Posterior cingulate gyrus (tissue), 11 donors: ENCODE results near the gene SAMD4A.

ENCODE experiments used
- DNase-seq, 10 donors: peaks; one replicate each; pipeline versions ENCODE4 v3.0.0 to v3.0.0-alpha.2; 2020 to 2021; ENCODE audit warnings: mixed read lengths in 3 of 10
- intact Hi-C: fragments of 100-400 bp; cut with DNase I; formaldehyde crosslinking; loops from one replicate; pipeline ENCODE4 v1.15.1; 2023

The SAMD4A gene

DNA sequence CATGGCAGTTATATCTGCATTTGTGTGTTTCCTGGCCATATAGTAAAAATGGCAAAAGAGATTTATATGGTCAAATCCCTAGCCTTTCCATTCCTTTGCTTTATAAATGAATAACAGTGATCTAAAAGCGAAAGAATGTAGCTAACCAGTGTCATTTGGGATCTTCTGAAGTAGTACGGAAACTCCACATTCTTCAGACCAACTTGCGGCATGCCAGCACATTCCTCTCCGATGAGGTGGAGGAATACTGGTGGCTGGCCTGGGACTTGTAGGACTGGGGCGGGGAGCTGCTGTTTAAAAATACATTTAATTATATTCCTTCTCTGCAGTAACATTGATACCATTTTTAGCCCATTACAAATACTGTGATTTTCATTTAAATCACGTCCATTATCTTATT is 85.3 kb downstream of the SAMD4A start:
- intact Hi-C loops = no loop called here
- DNase-seq = peak in 1 of 10 donors; percentile 33

DNA sequence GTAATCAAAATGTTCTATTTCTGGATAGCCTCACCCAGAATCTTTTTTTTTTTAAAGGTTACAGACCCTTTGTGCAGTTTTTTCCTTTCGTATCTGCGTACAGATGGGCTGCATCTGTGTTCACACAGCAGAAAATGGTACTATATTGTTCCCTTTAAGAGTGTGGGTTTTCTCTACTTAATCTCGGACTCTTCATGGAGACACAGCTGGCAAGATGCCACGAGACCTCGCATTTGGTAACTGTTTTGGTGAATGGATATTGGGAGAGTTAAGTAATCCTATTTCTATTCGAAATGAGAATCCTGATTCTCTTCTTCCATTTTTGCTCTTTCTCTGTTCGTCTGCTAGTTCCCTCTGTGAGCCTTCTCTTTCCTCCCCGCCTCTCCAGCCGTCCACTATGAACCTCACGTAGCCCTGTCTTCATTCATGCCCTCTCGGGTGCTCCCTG is 85.7 kb downstream of the SAMD4A start:
- peak in 1 of 10 donors; percentile 62 for DNase-seq
- intact Hi-C loops = no loop called here

DNA sequence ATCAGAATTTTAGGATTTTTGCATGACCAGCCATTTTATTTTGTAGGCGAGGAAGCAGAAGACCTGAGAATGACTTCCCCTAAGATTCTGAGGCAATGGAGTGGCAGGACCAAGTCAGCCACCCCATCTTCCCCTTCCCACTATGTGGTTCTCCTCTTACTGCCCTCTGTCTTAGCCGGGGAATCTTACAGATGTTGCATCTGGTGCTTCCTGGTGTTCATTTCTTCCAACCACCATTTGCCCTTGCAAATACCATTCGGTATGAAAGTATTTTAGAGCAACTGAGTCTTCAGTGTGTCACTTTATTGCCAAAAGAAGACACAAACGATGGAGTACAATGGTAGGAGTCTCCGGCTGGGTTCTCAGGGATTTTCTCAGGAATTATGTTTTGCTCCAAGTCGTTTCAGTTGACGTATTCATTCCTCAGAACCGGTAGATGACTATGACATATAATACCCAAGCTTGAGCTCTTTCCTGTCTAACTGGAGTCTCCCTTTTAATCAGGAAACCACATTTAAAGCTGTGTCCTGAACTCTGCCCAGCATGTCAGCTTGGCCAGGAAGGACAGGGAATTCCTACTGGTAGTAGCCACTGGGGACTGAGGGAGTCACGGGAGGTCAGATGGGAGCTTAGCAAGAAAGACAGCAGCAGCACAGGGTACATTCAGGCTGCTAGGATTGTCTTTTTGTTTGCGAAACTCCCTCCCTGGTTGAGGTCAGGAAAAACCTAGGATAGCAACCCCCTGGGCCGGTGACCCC is 87.0 kb downstream of the SAMD4A start:
- DNase-seq = no peak
- intact Hi-C loops = no loop called here

DNA sequence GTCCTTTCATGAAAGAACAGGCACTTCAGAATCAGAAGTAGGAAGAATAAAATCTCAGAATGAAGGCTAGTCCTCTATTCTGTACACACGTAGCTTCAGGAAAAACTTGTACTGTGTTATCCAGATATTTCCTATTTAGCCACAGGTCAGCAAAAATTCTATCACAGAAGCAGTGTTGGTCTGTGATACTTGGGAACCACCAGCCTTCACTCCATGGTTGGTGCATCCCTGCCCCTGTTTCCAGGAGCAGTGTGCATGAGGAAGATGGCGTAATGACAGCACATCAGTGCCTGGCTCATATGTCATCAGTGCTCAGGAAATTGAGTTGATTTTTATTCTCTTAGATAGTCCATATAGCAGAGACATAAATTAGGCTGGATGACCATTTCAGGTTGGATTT is 87.7 kb downstream of the SAMD4A start:
- intact Hi-C loops = no loop called here
- DNase-seq = no peak

DNA sequence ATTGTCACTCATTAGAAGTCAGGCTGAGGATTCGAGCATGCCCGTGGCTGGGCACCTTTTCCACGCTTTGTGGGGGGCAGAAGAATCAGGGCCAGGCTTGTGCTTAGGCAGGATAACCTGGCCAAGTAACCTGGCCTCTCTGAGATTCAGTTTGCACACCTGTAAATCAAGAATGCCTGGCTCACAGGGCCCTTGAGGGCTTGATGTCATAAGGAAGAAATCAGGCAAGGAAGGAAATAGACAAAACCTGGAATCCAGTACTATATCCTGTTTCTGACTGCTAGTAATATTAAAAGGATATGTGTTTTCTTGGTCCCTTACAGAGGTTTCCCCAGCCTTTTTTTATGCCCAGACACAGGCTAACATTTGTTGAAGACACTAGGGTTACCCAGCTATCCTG is 91.9 kb downstream of the SAMD4A start:
- no peak for DNase-seq
- intact Hi-C loops = no loop called here

DNA sequence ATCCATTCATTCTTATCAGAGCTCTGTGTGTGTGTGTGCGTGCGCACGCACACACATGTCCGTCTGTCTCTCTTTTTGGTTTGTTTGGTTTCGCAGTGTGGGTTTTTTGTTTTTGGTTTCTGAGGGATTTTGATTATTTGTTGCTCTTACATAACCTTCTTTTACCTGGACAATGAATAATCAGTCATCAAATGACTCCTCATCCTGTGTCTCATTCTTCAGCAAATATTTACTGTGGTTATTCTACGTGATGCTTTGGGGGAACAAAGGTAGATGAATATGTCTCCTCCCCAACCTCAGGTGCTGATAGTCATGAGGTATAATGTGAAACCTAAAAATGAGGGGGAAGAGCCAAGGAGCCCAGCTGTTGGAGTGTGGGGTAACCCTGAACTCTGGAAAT is 92.4 kb downstream of the SAMD4A start:
- intact Hi-C loops = no loop called here
- DNase-seq = no peak

DNA sequence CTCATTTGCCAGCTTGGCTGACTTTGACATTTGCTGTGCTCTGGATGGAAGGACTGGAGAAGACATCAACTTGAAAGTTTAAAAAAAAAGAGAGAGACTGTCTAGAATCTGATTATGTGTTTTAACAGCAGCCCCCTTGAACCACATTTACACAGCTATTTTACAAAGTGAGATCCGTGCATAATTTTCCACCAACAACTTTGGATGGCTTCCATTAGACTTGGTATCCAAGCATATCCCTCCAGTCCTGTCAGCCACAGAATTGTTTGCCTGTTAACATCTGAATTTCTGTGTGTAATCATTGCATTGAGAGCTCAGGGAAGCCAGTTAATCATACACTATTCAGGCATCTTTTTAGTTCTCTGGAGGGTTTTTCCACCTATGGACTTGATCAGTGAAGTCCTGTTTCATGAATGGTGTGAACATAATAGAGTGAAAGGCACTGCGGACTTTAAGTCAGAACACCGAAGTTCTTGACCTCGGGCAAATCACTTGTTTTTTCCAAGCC is 93.7 kb downstream of the SAMD4A start:
- intact Hi-C loops = no loop called here
- no peak for DNase-seq

DNA sequence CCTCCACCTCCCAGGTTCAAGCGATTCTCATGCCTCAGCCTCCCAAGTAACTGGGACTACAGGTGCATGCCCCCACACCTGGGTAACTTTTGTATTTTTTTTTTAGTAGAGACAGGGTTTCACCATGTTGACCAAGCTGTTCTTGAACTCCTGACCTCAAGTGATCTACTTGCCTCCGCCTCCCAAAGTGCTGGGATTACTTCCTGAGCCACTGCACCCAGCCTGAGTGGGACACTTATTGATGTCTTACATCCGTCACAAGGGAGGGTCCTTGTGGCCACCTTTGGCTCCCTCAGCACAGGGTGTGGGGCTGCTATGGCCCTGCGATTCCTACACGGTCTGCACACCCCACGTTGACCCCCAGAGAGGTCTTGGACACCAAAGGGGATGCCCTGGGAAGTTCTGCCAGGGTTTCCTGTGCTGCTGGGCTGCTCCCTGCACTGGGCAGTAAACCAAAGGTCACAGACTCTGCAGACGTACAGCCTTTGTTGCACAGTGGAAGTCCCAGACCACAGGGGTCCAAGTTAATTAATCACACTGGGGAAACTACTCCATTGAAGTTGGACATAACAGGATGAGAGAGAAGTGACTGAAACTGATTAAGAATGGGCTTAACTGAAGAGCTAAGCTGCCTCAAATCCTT is 95.7 kb downstream of the SAMD4A start:
- intact Hi-C loops = no loop called here
- DNase-seq = no peak

DNA sequence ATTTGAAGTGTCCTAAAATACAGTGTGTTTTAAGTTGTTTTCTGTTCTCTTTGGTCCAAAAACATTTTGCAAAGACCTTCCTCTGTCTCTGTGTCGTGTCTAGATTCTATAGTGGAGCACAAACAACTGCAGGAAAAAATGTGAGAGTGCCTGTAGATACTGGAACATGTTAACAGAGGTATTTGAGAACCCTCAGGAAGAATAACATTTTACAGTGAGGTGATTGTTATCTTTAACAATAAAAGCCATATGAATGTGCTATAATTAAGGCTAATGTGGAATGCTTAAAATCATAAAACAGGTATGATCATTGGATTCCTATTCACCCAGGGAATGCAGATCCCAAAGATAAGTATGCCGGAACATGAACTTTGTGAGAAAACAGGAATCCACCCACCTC is 98.0 kb downstream of the SAMD4A start:
- intact Hi-C loops = no loop called here
- DNase-seq = no peak

DNA sequence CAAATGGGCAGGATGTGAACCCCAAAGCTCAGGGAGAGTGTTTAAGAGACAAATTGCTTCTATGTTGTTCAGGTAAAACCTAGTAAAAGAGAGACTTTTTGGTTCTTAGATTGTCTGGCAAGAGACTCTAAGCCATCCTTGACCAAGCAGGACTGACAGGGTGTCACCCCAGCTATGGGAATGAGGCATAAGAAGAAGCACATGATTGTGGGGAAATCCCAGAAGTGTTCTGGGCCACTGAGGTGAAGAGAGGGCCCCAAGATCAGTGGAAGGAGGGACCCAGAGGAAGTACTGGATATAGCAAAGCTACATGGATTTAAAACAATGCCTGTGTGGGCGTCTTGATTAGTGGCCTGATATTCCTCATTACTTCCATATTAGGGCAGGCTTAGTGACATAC is 99.0 kb downstream of the SAMD4A start:
- no peak for DNase-seq
- intact Hi-C loops = no loop called here

DNA sequence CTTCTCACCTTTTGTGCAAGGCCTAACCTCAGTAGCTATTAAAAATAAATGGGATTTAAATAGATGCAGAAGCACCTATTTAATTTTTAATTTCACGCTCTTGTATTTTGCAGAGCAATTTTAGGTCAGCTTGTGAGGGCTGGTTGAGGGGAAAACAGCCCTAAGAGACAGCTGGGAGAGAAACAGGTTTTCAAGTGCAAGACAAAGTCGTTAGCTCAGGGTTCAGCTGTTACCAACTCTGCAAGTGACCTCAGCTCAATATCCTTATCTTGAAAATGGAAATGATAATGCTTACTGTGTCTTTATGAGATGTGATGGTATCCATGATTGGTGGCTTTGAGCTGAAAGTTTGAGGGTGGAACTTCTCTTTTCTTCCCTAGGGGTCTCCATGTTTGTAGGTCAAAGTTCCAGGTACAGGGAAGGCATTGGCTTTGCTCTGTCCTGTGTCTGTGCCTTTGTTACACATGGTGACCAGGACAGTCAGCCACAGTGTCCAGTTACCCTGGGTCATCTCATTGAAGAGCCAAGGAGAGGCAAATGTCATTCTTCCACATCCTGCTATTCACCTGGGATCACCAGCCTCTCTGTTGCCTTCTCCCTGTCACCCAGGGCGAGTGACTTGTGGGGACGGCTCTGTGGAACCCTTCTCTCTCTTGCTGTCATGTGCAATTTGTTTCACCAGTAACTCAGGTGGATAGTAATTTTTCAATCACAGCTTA is 100.3 kb downstream of the SAMD4A start:
- DNase-seq = no peak
- intact Hi-C loops = no loop called here

DNA sequence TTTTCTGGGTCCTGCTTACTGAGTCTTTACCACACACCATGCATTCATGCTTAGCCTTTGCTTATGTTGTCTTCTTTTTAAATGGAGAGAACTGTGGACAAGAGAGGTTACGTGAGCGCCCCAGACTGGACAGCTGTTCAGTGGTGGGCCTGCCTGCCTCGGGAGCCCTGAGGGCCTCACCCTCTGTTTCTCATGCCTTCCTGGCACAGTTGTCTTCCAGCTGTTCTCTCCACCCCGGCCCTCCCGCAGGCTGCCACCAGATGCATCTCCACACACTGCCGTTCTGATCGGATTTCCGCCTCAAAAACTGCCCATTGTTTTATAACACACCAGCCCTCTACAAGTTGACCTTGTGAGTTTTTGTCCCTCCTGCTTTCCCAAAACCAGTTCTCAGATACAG is 100.8 kb downstream of the SAMD4A start:
- no peak for DNase-seq
- intact Hi-C loops = no loop called here

DNA sequence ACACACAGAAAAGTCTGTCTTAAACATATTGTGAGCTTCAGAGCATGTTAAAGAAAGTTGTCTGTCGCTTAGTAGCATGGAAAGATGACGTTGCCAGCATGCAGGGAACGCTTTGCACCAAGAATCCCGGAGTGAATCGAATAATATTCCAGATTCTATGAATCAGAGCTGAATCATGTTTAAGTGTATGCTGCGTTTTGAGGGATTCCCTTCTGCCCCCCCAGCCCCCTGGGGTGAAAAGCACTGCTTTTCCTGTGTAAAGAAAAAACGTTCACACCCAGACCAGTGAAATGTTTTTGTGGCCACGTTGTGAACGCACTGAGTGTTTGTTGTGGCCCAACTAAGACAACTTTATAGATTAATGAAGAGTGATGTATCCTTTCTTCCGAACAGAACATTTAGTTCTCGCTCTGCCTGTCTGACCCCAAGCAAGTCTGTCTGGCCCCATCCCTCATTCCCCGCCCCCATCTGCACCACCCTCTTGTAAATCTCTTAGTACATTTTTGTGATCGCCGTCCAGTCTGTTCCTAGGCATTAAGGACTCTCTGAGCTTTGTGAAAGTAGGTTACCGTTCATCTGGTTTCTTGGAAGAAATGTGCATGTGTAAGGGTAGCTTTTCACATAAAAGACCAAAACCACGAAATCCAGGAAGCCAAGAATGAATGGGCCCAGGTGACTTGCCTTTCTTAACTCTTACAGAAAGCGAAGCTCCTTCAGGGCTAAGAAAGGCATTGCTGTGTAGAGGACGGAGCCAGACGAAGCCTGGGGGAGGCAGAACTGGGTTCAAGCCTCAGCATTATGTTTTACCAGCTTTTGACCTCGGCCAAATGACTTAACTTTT is 103.0 kb downstream of the SAMD4A start:
- intact Hi-C loops = no loop called here
- DNase-seq = no peak

DNA sequence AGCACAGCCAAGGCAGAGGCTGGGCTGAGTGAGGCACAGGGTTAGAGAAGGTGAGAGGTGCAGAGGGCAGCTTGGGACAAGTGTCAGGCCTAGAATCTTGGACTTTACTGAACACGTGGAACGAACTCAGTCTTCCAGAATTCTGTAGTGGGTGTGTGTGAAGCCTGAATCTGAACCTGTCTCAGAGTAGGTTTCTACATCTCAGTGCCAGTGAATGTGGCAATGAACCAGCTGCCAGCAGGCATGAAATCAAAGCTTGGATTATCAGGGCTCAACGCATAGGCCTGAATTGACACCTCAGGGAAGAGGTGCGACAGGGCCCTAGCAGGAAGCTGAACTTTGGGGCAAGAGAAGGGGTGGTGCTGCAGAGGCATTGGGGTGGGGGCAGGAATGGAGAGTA is 104.6 kb downstream of the SAMD4A start:
- DNase-seq = no peak
- intact Hi-C loops = no loop called here

DNA sequence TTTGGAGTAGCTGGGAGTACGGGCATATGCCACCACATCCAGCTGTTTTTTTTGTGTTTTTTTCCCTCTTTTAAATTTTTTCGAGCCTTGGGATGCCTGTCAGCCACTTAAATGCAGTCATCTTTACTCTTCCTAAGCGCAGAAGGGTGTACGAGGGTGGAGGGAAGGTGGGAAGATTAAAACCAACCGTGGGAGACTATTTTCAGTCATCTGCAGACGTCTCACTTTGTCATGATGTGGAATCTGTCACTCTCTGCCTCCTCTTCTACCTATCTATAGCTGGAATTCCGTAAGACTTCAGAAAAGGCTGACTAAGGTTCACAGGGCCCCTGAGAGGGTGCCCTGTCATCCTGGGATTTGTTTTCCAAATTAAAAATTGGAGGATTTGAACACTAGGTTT is 105.3 kb downstream of the SAMD4A start:
- intact Hi-C loops = no loop called here
- DNase-seq = no peak

DNA sequence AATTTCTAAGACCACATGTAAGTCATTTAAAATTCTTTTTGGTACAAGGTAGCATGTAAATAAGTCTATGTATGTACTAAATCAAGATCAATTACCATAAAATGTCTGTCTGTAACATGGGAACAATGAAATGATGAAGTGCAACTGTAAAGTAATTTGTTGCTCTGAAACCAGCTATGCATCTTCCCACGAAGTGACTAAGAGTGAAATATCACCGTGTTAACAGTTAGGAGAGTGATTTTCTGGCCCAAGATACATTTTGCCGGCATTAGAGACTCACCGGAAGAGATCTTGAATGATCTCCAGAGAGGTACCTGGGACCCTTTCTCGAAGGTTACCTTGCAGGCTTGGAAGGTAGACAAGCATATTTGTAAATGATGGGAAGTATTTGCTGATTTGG is 105.8 kb downstream of the SAMD4A start:
- intact Hi-C loops = no loop called here

DNA sequence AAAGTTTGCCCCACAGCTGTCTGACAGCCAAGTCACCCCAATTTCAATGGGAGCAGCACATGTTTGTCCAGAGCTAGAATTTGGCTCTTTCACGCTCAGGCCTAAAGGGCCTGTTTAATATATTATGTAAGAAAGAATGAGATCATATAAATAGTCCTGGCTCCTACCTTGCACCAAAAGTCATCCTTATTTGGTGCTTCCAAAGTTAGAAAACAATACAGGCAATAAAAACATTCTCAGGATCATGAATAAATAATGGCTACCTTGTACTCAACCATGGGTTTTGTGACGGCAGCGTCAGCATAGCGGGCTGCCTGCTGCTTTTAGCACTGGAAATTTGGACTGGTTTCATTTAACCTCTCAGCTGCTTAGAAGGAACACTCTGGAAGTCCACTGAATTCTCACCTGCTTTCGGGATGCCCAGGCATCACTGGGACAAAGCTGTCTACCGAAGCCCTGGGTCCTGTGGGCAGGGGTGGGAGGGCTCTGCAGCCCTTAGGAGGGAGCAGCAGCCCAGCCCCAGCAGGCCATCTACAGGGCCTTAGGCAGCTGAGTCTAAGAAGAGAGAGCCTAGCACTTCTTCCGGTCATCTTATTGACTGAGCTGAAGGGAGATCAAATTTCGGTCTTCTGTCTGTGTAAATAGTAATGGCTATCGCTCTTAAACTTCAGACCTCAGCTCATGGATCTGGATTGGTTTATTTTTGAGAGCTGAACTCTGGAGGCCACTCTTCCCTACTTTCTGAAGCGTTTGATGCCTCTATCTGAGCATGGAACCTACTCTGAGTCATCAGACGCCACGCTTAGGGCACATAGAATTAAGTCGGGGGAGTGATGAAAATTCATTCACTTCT is 106.5 kb downstream of the SAMD4A start:
- intact Hi-C loops = no loop called here

More for the DNA sequence above, 105.8 kb downstream of the SAMD4A start:
- no peak for DNase-seq

DNA sequence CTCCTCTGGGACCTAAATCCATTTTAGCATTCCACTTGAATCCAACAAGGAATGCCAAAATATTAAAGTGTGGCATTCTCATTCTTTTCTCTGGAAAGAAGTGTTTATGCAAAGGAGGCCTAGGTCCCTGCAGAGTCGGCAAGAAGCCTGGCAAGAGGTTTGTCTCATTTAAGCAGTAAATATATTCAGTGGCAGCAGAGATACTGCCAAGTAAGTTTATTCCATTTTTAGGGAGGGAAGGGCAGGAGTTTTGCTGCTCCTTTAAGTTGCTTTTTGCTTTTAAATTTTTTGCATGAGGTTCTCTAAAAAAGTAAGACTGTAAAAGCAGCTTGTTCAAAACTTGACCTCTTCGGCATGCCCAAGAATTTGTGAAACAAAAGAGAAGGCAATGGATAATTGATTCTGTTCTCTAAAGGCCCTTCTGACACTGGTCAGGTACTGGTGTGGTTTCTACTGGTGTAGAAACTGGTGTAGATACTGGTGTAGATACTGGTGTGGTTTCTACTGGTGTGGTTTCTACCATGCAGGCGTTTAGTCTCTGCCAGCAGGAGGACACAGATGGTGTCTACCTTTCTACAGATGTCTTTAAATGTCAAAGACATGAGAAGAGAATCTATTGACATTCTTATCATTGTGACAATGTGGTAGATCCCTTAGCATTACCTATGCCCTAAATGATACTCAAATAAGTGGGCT is 107.3 kb downstream of the SAMD4A start:
- intact Hi-C loops = no loop called here
- no peak for DNase-seq

More for the DNA sequence above, 106.5 kb downstream of the SAMD4A start:
- DNase-seq = no peak
